Fibroblast of lung (primary cell): ENCODE measurements around the gene VCAN. TPM values are rescaled to one million over a fixed set of nuclear protein-coding genes. Genes with fewer than 3 reads are reported as not detected.
A peak's percentile ranks its signal among the peaks of the same experiment; 100 is the strongest.

ENCODE experiments used
- DNase-seq, 2 donors: peaks; one replicate each; pipeline versions ENCODE4 v3.0.0 to v3.0.0-alpha.2; 2010; ENCODE audit warnings: low read depth in 2 of 2
- H2AFZ ChIP-seq: 2 replicates; pipeline ENCODE4 v1.5.1; 2012; ENCODE audit warnings: low read length, control low read depth, inconsistent platforms
- H3K27ac ChIP-seq: 2 replicates; pipeline ENCODE4 v1.5.1; 2011; ENCODE audit warnings: low read length, control low read depth; ENCODE audit not compliant: insufficient read depth
- H3K27me3 ChIP-seq: 2 replicates; pipeline ENCODE4 v1.5.1; 2011; ENCODE audit warnings: mild to moderate bottlenecking, low read length; ENCODE audit not compliant: control insufficient read depth, insufficient read depth
- H3K36me3 ChIP-seq: 2 replicates; pipeline ENCODE4 v1.5.1; 2011; ENCODE audit warnings: low read length; ENCODE audit not compliant: control insufficient read depth, insufficient read depth
- H3K4me1 ChIP-seq: 2 replicates; pipeline ENCODE4 v1.5.1; 2011; ENCODE audit warnings: low read length; ENCODE audit not compliant: control insufficient read depth, insufficient read depth; ENCODE audit errors: extremely low read depth
- H3K4me2 ChIP-seq: 2 replicates; pipeline ENCODE4 v1.5.1; 2011; ENCODE audit warnings: low read length, control low read depth; ENCODE audit not compliant: insufficient read depth; ENCODE audit errors: extremely low read depth
- H3K4me3 ChIP-seq, 4 experiments: fragments of 200-600 bp in 1 of 4; sonication (generic) in 1 of 4; replicated peaks in 1 of 4; 2 replicates each; pipeline ENCODE4 v1.5.1; 2011 to 2016; ENCODE audit warnings: low read length in 4 of 4, low read depth in 3 of 4, mild to moderate bottlenecking in 3 of 4, control low read depth in 2 of 4, inconsistent platforms in 1 of 4, mixed read lengths in 1 of 4; ENCODE audit not compliant: insufficient read depth in 1 of 4; ENCODE audit errors: control extremely low read depth in 1 of 4
- H3K79me2 ChIP-seq: 2 replicates; pipeline ENCODE4 v1.5.1; 2012; ENCODE audit warnings: mild to moderate bottlenecking, low read length, inconsistent platforms; ENCODE audit not compliant: control insufficient read depth, insufficient read depth
- H3K9ac ChIP-seq: 2 replicates; pipeline ENCODE4 v1.5.1; 2011; ENCODE audit warnings: mild to moderate bottlenecking, low read length, control low read depth; ENCODE audit not compliant: insufficient read depth
- H3K9me3 ChIP-seq: 2 replicates; pipeline ENCODE4 v1.5.1; 2012; ENCODE audit warnings: low read depth, low read length; ENCODE audit not compliant: control insufficient read depth, insufficient read depth
- H4K20me1 ChIP-seq: 2 replicates; pipeline ENCODE4 v1.5.1; 2011; ENCODE audit warnings: low read length; ENCODE audit not compliant: control insufficient read depth, insufficient read depth; ENCODE audit errors: extremely low read depth
- EZH2 ChIP-seq: IDR thresholded peaks from 2 replicates; pipeline ENCODE4 v1.5.1; 2012; ENCODE audit warnings: low read length, control low read depth, mild to moderate bottlenecking; ENCODE audit errors: missing control alignments
- polyA plus RNA-seq, 2 donors: library from polyadenylated mRNA; depleted of rRNA in 1 of 2; stranded (reverse) in 1 of 2; unstranded in 1 of 2; fragments of >200 nt; gene quantifications; 2 replicates each; pipeline ENCODE4 v1.2.1, GENCODE V29; 2011 to 2012; ENCODE audit warnings: missing spikeins in 1 of 2
- total RNA-seq: library from RNA; depleted of rRNA; stranded (reverse); fragments of >200 nt; gene quantifications from 2 replicates; pipeline ENCODE4 v1.2.1, GENCODE V29; 2014
- TF ChIP-seq, protein P1 (sequence below), 2 donors: IDR thresholded peaks in 1 of 2; conservative IDR thresholded peaks in 1 of 2; 1 replicate in 1 of 2; 2 replicates in 1 of 2; pipeline ENCODE4 v1.5.1; 2011 to 2012; ENCODE audit warnings: low read length in 2 of 2, control low read depth in 1 of 2, inconsistent platforms in 1 of 2, low read depth in 1 of 2, mild to moderate bottlenecking in 1 of 2

VCAN gene
- total and polyA plus RNA-seq, 2 donors (not counting 1 experiment from before 2014, with no cell fraction given), result 51.9 to 227 TPM

DNA sequence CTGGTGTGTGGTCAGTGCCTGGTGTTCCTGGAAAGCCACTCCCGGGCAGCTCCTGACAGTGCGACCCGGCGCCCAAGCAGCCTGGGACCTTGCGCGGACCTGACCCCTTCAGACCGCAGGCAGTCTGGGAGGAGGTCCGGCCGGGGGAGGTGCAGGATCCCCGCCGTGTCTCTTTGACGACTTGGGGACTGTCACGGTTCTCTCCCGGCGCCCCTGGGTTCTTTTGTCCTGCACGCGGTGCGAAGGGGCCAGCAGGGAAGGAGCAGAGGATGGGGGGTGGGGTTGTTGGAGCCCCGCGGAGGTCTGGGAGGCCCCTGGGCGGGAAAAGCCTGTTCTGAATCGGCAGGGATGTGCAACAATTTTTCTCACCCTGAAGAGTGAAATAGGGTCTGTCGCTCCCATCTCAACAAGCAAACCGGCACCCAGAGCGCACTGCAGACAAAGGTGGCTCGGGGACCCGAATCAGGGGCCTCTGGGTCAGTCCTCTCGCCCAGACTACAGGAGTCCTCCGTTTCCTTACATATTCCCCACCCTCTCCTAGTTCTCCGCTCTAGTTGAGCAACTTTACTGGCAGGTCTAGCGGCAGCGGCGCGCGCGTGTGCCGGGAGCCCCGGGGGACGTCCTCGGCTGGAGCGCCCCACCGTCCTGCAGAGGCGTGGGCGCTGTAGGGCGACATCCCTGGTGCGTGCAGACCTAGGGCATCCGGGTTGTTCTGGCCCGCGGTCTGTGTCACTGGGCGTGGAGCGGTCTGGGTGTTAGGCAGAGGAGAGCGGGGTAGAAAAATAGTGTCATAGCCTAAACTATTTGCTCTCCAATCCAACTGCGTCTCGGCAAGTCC lies 1.2 kb downstream of the VCAN start:
- H3K9ac ChIP-seq, result peak overlapping the region; percentile 74
- no peaks in the 10 kb centered on the region for H4K20me1 ChIP-seq
- H2AFZ ChIP-seq, result peak overlapping the region; percentile 56

DNA sequence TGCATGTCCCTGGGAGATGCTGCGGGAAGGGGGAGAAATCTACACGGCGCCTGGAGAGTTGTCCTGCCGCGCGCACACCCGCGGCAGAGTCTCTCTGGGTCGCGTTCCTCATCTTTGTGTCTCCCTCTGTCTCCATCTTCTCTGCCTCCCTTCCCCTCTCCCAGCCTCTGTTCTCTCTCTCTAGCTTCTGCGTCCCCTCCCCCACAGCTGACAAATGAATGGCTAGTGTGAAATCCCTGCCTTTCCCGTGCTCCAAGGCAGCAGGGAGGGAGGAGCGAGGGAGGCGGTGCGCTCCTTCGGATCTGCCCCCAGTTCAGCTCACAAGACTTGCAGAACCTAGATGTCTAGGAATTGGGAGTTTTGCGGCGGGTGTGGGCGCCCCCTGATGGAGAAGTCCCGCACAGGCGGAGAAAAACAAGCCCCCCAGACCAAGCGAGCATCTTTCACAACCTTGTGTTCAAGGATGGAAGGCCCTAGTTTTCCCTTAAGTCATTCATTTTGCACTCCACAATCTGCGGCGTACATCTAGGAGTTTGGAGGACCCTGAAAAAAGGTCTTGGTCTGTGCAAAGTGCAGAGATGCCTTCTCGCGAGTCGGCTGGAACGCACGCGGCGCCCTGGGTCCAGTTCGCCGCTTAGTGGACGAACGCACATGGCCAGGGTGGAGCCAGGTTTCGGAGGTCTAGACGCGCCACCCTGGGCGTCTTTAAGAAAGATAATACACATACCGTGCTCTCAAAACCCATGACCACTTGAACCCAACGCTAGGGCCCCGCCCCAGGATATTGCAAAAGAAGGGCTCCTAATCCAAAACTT lies 2.0 kb downstream of the VCAN start:
- Histone ChIP-seq H3K79me2 (peaks cover 35% of the 10 kb centered on the region), H4K20me1 (no peaks in the 10 kb centered on the region)

More for the DNA sequence above, 1.2 kb downstream of the VCAN start:
- DNase-seq, result peak; percentile 22 to 24
- H3K27ac ChIP-seq, result peak overlapping the region; percentile 94
- H3K4me1 ChIP-seq, result peaks cover 5% of the 10 kb centered on the region
- no peaks in the 10 kb centered on the region for H3K9me3 ChIP-seq
- peaks cover 29% of the 10 kb centered on the region for H3K79me2 ChIP-seq
- H3K4me2 ChIP-seq, result peak overlapping the region; percentile 97
- no peaks in the 10 kb centered on the region for H3K36me3 ChIP-seq
- H3K27me3 ChIP-seq, result no peaks in the 10 kb centered on the region
- H3K4me3 ChIP-seq, result peak overlapping the region; percentile 75 to 93 (median 88)
- TF ChIP-seq, protein P1, sequence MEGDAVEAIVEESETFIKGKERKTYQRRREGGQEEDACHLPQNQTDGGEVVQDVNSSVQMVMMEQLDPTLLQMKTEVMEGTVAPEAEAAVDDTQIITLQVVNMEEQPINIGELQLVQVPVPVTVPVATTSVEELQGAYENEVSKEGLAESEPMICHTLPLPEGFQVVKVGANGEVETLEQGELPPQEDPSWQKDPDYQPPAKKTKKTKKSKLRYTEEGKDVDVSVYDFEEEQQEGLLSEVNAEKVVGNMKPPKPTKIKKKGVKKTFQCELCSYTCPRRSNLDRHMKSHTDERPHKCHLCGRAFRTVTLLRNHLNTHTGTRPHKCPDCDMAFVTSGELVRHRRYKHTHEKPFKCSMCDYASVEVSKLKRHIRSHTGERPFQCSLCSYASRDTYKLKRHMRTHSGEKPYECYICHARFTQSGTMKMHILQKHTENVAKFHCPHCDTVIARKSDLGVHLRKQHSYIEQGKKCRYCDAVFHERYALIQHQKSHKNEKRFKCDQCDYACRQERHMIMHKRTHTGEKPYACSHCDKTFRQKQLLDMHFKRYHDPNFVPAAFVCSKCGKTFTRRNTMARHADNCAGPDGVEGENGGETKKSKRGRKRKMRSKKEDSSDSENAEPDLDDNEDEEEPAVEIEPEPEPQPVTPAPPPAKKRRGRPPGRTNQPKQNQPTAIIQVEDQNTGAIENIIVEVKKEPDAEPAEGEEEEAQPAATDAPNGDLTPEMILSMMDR (conservative IDR thresholded peaks at IDR 0.05 in 1 of 2, IDR thresholded peaks at IDR 0.05 in 1 of 2; ENCODE audit: low read depth in 1 of 2, low read length in 2 of 2), result no peak
- no peak for TF ChIP-seq EZH2

More for the DNA sequence above, 2.0 kb downstream of the VCAN start:
- Histone ChIP-seq H3K4me2 (peak overlapping the region; percentile 97), H3K36me3 (no peaks in the 10 kb centered on the region), H3K9me3 (no peaks in the 10 kb centered on the region), H3K27me3 (no peaks in the 10 kb centered on the region), H2AFZ (peak overlapping the region; percentile 90), H3K27ac (peak overlapping the region; percentile 94), H3K4me3 (peak overlapping the region; percentile 75 to 93 (median 88)), H3K4me1 (peaks cover 5% of the 10 kb centered on the region), H3K9ac (peak overlapping the region; percentile 75)
- peak; percentile 99 for DNase-seq
- no peak for TF ChIP-seq EZH2
- TF ChIP-seq, protein P1 (conservative IDR thresholded peaks at IDR 0.05 in 1 of 2, IDR thresholded peaks at IDR 0.05 in 1 of 2; ENCODE audit: low read depth in 1 of 2, low read length in 2 of 2), result peak; percentile 77 to 87
